Measurements from ENCODE around the gene GLA.

The GLA gene

DNA sequence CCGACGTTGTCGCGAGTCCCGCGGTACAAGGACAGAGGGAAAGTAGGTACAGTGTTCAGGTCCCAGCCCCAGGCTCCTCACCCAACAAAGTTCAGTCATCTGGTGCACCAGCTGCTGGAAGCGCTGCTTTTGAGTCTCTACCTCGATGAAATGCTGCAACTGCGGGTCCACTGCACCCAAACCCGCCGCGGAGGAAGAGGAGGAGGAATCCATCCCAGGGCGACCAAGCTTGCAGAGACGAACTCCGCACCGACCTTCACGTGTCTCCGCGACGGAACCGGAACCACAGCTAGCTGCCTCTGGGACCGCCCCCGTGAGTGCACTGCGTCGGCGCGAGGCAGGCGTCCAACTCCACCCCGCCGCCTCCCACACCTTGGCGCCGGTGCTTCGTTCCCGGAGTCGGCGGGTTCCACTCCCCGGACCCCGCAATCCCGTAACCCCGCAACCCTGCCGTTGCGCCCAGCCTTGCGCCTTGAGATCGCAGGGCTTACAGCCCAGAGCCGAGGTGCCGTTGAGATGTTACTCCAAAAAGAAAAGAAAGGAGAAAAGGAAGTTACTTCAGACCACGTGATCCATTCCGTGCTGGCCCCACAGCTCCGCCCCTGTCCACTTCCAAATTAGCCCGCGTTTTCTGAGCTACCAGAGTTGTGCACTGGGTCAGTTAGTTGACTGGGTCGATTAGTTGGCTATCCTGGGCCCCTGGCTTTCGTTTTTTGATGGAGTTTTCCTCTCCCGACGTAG lies 59.1 kb downstream of the GLA start, which contains the start of gene TIMM8A:
TIMM8A (minus strand) TSS at position 291 of the 741 bp plus-strand sequence; CDS start at position 213, 78 bp downstream.
- H3K4me3 ChIP-seq (replicated peaks; ENCODE audit: low read depth, low read length), result peak within 1 kb of the TSS; percentile 76
- TF ChIP-seq, protein P1, sequence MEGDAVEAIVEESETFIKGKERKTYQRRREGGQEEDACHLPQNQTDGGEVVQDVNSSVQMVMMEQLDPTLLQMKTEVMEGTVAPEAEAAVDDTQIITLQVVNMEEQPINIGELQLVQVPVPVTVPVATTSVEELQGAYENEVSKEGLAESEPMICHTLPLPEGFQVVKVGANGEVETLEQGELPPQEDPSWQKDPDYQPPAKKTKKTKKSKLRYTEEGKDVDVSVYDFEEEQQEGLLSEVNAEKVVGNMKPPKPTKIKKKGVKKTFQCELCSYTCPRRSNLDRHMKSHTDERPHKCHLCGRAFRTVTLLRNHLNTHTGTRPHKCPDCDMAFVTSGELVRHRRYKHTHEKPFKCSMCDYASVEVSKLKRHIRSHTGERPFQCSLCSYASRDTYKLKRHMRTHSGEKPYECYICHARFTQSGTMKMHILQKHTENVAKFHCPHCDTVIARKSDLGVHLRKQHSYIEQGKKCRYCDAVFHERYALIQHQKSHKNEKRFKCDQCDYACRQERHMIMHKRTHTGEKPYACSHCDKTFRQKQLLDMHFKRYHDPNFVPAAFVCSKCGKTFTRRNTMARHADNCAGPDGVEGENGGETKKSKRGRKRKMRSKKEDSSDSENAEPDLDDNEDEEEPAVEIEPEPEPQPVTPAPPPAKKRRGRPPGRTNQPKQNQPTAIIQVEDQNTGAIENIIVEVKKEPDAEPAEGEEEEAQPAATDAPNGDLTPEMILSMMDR (IDR thresholded peaks at IDR 0.05; ENCODE audit: low read length, missing control alignments), result no peak
- peak; percentile 69 for DNase-seq (ENCODE audit: low read depth)

DNA sequence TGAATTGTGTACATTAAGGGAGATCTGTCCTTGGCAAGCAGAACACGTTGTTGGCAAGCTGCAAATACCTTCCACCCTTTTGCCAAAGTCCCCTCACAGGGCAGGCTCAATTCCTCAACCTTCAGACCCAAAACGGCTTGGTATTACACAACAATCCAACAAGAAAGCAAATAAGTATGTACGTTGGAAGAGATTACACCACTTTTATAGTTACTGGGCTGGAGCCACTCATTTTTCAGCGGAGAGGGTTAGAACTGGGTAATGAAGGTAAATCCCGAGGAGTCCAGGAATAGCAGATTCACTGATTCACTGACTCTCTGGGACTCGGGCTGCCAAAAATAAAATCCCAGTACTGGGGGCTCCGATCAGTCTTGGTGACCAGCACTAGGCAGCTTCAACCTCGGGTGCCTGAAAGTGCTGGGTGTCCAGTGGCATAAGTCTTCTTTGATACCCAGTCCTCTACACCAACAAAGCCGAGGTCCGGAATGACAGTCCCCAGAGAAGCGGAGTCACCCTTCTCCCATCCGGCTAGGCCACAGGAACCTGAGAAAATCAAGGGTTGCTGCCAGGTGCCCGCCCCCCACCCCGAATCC lies 59.8 kb downstream of the GLA start:
- DNase-seq (ENCODE audit: low read depth), result peak; percentile 29
- peak overlapping the region; percentile 76 for H3K4me3 ChIP-seq (replicated peaks; ENCODE audit: low read depth, low read length)
- TF ChIP-seq, protein P1 (IDR thresholded peaks at IDR 0.05; ENCODE audit: low read length, missing control alignments), result no peak
